ENCODE results near the gene ECI2.
"Not testable (repeated sequence)": the region's sequence is repeated elsewhere in the genome, so short reads cannot be mapped to it uniquely, and the experiment has no call there.

ECI2 gene

DNA sequence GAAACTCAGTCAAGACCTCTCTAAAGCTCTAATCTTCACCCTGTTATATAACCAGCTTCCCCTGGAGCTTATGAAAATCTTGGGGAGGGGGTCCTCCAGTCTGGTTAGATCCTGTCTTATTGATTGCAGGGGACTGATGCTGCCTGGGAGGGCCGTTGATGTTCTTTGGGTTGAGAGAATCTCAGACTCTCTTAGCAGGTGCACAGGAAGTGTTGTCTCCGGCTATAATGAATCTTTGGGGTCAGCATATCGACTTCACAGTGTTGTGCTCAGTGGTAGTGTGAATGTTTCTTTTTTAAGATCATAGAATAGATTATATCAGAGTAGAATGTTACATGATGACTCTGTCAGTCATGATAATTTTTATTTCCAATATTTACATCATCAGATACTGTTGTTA is 2.8 kb upstream of the ECI2 start:
- no peak for DNase-seq

DNA sequence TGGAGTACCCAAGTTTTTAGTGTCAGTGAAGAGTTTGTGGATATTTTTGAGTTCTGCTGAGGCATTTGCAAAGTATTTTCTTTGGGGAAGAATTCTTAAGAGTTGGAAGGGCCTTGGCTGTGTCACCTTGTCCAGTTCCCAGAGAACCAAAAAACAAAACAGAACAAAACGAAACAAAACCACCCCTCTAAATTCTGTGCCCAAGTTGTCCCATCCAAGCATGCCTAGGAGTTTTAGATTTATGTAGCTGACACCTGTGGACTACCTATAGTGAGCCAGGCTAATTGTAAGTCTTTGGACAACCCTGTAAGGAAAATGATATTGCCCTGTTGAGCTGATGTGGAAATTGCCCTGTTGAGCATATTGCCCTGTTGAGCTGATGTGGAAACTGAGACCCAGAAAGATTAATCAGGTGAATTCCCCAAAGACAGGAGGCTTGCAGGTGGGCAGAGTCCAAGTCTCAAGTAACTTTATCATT is 1.0 kb upstream of the ECI2 start:
- DNase-seq: no peak

- peak; percentile 93 for DNase-seq
These were observed 434 bp upstream of the ECI2 start for GRCh38 chr6:4135665-4136353.

GRCh38 chr6:4133941-4134838 is 1.2 kb downstream of the ECI2 start:
- no peak for DNase-seq

DNA sequence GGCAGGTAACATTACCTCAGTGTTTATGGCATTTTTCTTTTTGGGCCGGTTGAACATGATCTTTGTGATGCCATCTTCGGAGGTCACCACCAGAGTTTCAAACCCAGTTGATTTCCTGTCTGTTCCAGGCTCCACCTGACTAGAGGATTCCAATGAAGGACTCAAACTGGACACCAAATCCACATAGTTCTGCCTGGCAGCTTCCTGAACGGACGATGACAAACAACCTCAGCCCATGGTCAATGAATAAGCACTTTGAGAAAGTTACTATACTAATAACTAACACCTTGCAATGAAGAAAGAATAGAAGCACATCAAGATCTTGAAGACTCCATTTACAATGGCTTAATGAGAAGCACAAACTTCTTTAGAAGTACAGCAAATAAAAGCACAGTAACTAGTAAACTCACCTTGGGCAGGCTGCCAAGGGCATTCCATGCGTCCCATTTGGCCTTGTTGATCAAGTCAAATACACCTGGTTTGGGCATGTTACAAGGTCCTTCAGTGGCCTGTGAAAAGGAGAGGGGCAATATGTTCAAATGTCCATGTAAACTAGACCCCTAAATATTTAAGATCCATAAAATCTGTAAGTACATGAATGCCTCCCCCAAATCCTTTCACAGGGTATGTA is 4.9 kb downstream of the ECI2 start:
- no peak for DNase-seq

GRCh38 chr6:4129446-4129845 is 5.9 kb downstream of the ECI2 start:
- DNase-seq: no peak

DNA sequence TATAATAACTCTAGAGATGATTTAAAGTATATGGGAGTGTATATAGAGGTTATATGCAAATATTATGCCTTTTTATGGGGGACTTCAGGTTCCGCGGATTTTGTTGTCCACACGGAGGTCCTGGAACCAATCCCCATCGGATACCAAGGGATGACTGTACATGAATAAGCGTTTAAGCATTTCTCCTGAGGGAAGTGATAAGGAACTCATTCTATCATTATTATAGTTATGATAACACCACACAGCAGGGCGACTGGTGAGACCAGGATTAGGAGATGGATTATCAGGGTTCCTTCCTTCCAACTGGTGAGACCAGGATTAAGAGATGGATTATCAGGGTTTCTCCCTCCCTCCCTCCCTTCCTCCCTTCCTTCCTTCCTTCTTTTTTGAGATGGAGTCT is 6.6 kb downstream of the ECI2 start:
- DNase-seq: peak; percentile 93

GRCh38 chr6:4128072-4128471 is 7.3 kb downstream of the ECI2 start:
- peak; percentile 67 for DNase-seq

- DNase-seq: peak; percentile 94
These were observed 9.2 kb downstream of the ECI2 start for GRCh38 chr6:4125933-4126864.

- DNase-seq: peak; percentile 89
These were observed 9.9 kb downstream of the ECI2 start for GRCh38 chr6:4125500-4125899.

DNA sequence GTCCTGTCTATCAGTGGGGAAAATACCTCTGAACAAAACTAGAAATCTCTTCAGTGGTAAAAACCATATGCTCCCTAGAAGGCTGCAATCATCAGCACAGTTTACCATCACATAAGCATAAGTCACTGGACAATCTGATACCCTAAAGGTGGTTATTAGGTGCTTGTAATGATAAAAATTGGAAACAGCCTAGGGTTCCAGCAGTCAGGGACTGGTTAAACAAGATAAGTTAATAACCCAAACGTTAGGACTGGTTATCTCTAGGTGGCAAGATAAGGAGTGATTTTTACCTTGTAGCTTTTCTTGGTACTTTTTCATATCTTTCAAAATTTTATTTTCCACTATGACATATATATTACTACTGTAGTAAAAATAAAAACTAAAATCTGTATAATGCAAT is 11.0 kb downstream of the ECI2 start:
- no peak for DNase-seq

- DNase-seq: no peak
These were observed 19.6 kb downstream of the ECI2 start for GRCh38 chr6:4115741-4116140.

DNA sequence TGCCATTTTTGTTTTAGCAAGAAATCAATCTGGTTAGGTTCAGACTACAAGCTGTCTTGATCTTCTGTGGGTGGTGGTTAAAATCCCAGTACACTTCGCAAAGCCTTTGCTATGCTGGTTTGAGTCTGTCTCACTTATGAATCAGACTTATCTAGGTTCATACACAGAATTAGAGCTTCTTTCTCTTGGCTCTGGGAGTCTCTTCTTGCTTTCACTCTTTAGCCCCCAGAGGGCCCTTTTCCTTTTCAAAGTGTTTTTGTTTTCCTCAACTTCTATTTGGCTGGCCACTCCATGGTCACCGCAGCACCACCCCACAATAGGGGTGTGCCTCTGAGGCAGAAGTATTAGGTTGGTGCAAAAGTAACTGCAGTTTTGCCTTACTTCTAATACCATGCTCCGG is 21.3 kb downstream of the ECI2 start:
- no peak for DNase-seq

GRCh38 chr6:4113649-4114048 is 21.7 kb downstream of the ECI2 start:
- DNase-seq: no peak

DNA sequence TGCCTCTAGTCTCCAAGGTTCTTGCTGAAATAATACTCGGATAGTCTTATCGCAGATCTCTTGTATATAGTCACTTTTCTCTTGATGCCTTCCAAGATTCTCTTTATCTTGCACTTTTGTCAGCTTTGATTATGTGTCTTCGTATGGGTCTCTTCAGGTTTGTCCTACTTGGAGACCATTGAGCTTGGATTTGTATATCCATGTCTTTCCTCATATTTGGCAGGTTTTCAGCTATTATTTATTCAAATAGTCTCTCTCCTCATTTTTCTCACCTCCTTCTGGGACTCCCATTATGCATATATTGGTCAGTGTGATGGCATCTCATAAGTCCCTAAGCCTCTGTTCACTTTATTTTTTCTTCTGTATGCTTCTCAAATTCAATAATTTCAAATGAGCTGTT is 23.0 kb downstream of the ECI2 start:
- DNase-seq: no peak

GRCh38 chr6:4109363-4109815 is 26.0 kb downstream of the ECI2 start:
- not testable (repeated sequence) for DNase-seq

GRCh38 chr6:4108561-4109093 is 26.7 kb downstream of the ECI2 start:
- no peak for DNase-seq

GRCh38 chr6:4107873-4108272 is 27.5 kb downstream of the ECI2 start:
- DNase-seq: no peak

DNA sequence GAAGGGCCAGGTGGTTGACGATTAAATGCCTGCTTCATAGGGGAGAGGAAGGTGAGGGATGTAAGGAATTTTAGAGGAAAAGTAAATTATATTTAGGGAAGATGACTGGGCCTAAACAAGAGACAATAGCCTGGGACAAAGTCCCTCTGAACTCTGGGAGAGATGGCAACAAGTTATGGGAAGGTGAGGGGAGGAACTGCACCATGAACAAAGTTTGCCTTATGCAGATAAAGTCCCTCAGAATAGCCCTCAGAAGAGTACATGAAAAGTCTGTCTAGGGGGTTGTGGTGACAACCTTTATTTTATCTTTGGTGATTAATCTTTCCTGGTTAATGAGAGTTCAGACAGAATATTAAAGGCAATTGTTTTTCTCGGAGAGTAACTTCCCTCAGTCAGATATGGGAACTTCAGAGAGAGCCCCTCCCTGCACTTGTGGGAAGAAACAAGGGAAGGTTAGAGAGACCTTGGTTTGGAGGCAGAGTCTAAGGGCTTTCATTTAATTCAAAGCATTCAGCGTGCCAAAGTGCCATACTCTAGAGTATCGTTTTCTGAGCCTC is 29.3 kb downstream of the ECI2 start:
- no peak for DNase-seq

DNA sequence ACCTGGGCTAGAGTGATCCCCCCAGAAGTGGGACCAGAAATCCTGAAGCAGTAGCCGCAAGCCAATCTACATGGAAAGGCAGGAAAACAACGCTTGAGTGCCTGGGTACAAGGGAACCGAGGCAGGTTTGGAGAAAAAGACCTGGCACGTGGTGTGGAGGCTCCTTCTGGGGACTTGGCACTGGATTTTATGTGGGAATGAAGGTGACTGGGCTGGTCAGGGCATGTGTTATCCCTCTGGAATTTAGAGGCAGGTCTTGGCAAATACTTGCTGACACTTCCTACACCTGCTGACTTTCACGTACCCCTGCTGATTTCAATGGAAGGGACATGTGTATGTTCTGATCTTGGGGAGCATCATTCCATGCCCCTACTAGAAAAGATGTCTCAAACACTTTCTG is 31.4 kb downstream of the ECI2 start:
- peak; percentile 31 for DNase-seq

GRCh38 chr6:4102687-4103244 is 32.6 kb downstream of the ECI2 start:
- DNase-seq: no peak

- no peak for DNase-seq
These were observed 34.1 kb downstream of the ECI2 start for GRCh38 chr6:4101298-4101697.

All from NCI-H226 (cell line).